Measurements from ENCODE around the gene CHST13.

Gene CHST13

GRCh38 chr3:126544596-126545281, 20.8 kb downstream of the CHST13 start:
- Histone ChIP-seq H2AFZ (ENCODE audit: low read length) (no peak overlapping the region; the same call in none of the 2 replicates), H4K20me1 (ENCODE audit: insufficient read depth, low read length, poor library complexity, severe bottlenecking) (no peaks in the 10 kb centered on the region), H3K79me2 (ENCODE audit: insufficient read depth, low read length) (no peaks in the 10 kb centered on the region), H3K36me3 (ENCODE audit: insufficient read depth, low read length) (no peaks in the 10 kb centered on the region), H3K4me2 (ENCODE audit: low read depth, low read length, poor library complexity, severe bottlenecking) (no peak overlapping the region), H3K9ac (ENCODE audit: low read depth, low read length, poor library complexity, severe bottlenecking) (peak overlapping the region; percentile 12), H3F3A (ENCODE audit: low read depth) (no peaks in the 10 kb centered on the region), H3K4me1 (ENCODE audit: insufficient read depth, low read length, poor library complexity, severe bottlenecking) (peaks cover 62% of the 10 kb centered on the region), H3K4me3 (ENCODE audit: low read length, poor library complexity, severe bottlenecking) (no peak overlapping the region), H3K9me3 (ENCODE audit: insufficient read depth, low read depth, low read length) (no peaks in the 10 kb centered on the region), H3K9me2 (replicated peaks; ENCODE audit: low read depth, low read length) (no peaks in the 10 kb centered on the region), H3K27me3 (ENCODE audit: insufficient read depth, low read length, poor library complexity, severe bottlenecking) (no peaks in the 10 kb centered on the region)
- no peak; the same call in 1 of the 2 replicates for TF ChIP-seq CTCF (conservative IDR thresholded peaks at IDR 0.05; ENCODE audit: low read length)
- TF ChIP-seq EZH2phosphoT487 (IDR thresholded peaks at IDR 0.05; ENCODE audit: borderline replicate concordance) = no peak

- Histone ChIP-seq H3K27me3 (ENCODE audit: insufficient read depth, low read length, poor library complexity, severe bottlenecking) (no peaks in the 10 kb centered on the region), H3K4me3 (ENCODE audit: low read length, poor library complexity, severe bottlenecking) (no peak overlapping the region), H3K9me3 (ENCODE audit: insufficient read depth, low read depth, low read length) (no peaks in the 10 kb centered on the region), H4K20me1 (ENCODE audit: insufficient read depth, low read length, poor library complexity, severe bottlenecking) (no peaks in the 10 kb centered on the region), H3K79me2 (ENCODE audit: insufficient read depth, low read length) (no peaks in the 10 kb centered on the region), H3K4me2 (ENCODE audit: low read depth, low read length, poor library complexity, severe bottlenecking) (no peak overlapping the region), H2AFZ (ENCODE audit: low read length) (no peak overlapping the region; the same call in 1 of the 2 replicates), H3K36me3 (ENCODE audit: insufficient read depth, low read length) (no peaks in the 10 kb centered on the region), H3K9me2 (replicated peaks; ENCODE audit: low read depth, low read length) (no peaks in the 10 kb centered on the region), H3F3A (ENCODE audit: low read depth) (no peaks in the 10 kb centered on the region), H3K4me1 (ENCODE audit: insufficient read depth, low read length, poor library complexity, severe bottlenecking) (peaks cover 61% of the 10 kb centered on the region), H3K9ac (ENCODE audit: low read depth, low read length, poor library complexity, severe bottlenecking) (peak overlapping the region; percentile 12)
- TF ChIP-seq CTCF (conservative IDR thresholded peaks at IDR 0.05; ENCODE audit: low read length) = no peak
- no peak for TF ChIP-seq EZH2phosphoT487 (IDR thresholded peaks at IDR 0.05; ENCODE audit: borderline replicate concordance)
These were observed 21.6 kb downstream of the CHST13 start for GRCh38 chr3:126545544-126545943.

- Histone ChIP-seq H3K27me3 (ENCODE audit: insufficient read depth, low read length, poor library complexity, severe bottlenecking) (no peaks in the 10 kb centered on the region), H3K9me3 (ENCODE audit: insufficient read depth, low read depth, low read length) (no peaks in the 10 kb centered on the region), H3K36me3 (ENCODE audit: insufficient read depth, low read length) (no peaks in the 10 kb centered on the region), H2AFZ (ENCODE audit: low read length) (no peak overlapping the region), H3K4me3 (ENCODE audit: low read length, poor library complexity, severe bottlenecking) (no peak overlapping the region), H3K9me2 (replicated peaks; ENCODE audit: low read depth, low read length) (no peaks in the 10 kb centered on the region), H3K79me2 (ENCODE audit: insufficient read depth, low read length) (no peaks in the 10 kb centered on the region), H4K20me1 (ENCODE audit: insufficient read depth, low read length, poor library complexity, severe bottlenecking) (no peaks in the 10 kb centered on the region), H3K4me1 (ENCODE audit: insufficient read depth, low read length, poor library complexity, severe bottlenecking) (peaks cover 57% of the 10 kb centered on the region), H3K9ac (ENCODE audit: low read depth, low read length, poor library complexity, severe bottlenecking) (peak overlapping the region; percentile 12), H3K4me2 (ENCODE audit: low read depth, low read length, poor library complexity, severe bottlenecking) (no peak overlapping the region), H3F3A (ENCODE audit: low read depth) (no peaks in the 10 kb centered on the region)
- TF ChIP-seq EZH2phosphoT487 (IDR thresholded peaks at IDR 0.05; ENCODE audit: borderline replicate concordance) (no peak), CTCF (conservative IDR thresholded peaks at IDR 0.05; ENCODE audit: low read length) (no peak)
These were observed 22.1 kb downstream of the CHST13 start for GRCh38 chr3:126546013-126546412.

Measured in Loucy (cell line).